ENCODE measurements around the gene ZFP57.

GRCh38 chr6:29671026-29671425 lies 9.9 kb downstream of the ZFP57 start:
- TF ChIP-seq CTCF (IDR thresholded peaks at IDR 0.05): no peak
- TF ChIP-seq POLR2AphosphoS5 (IDR thresholded peaks at IDR 0.05): no peak
- no peak for TF ChIP-seq POLR2A (IDR thresholded peaks at IDR 0.05)

Measured in gastroesophageal sphincter (tissue), 3 donors.